K562 (cell line): ENCODE results near the gene HAP1. TPM values are rescaled to one million over a fixed set of nuclear protein-coding genes. Genes with fewer than 3 reads are reported as not detected.

Experiments
- FOXP1 ChIP-seq: sonication (generic); formaldehyde crosslinking; IDR thresholded peaks from 2 replicates; pipeline ENCODE4 v1.8.0; 2022; ENCODE audit warnings: mild to moderate bottlenecking, missing genetic modification reagents
- HLTF ChIP-seq: fragments of 450-650 bp; IDR thresholded peaks from 2 replicates; pipeline ENCODE4 v1.6.1; 2016
- KDM5B ChIP-seq: fragments of 200-600 bp; sonication (generic); IDR thresholded peaks from 2 replicates; pipeline ENCODE4 v1.6.1; 2012; ENCODE audit warnings: low read depth, mild to moderate bottlenecking, moderate library complexity, low read length, control low read depth, inconsistent platforms; ENCODE audit not compliant: insufficient replicate concordance
- POLR2G ChIP-seq: fragments of 200-400 bp; formaldehyde crosslinking; IDR thresholded peaks from 2 replicates; pipeline ENCODE4 v1.6.1; 2017; ENCODE audit warnings: low read depth, mild to moderate bottlenecking, antibody characterized with exemption, low read length, moderate library complexity
- POLR3A ChIP-seq: IDR thresholded peaks from 2 replicates; pipeline ENCODE4 v1.6.1; 2011; ENCODE audit warnings: borderline replicate concordance, mild to moderate bottlenecking, moderate library complexity; ENCODE audit not compliant: insufficient read length, insufficient read depth; ENCODE audit errors: extremely low read depth
- YBX1 ChIP-seq: fragments of 450-650 bp; IDR thresholded peaks from 2 replicates; pipeline ENCODE4 v1.7.1; 2016; ENCODE audit warnings: mild to moderate bottlenecking
- ZNF140 ChIP-seq: fragments of 250-450 bp; sonication (Bioruptor Pico); IDR thresholded peaks from 2 replicates; pipeline ENCODE4 v1.8.0; 2021; ENCODE audit warnings: moderate library complexity, mild to moderate bottlenecking, inconsistent platforms
- ZNF224 ChIP-seq: sonication (generic); formaldehyde crosslinking; IDR thresholded peaks from 2 replicates; pipeline ENCODE4 v1.8.0; 2022; ENCODE audit warnings: mild to moderate bottlenecking, missing genetic modification reagents
- polyA plus RNA-seq, 8 experiments: library from polyadenylated mRNA; depleted of rRNA in 4 of 8; stranded (reverse) in 5 of 8; unstranded in 3 of 8; fragments of >200 nt; fragmentation: Nextera tagmentation in 2 of 8; fragmentation: Illumina TruSeq in 1 of 8; extraction: Ambion mirVana in 2 of 8; extraction: Trizol in 1 of 8; gene quantifications; 2 replicates each; pipeline versions ENCODE4 v1.2.1 to v1.2.3, GENCODE V29; 2011 to 2014; ENCODE audit warnings: inconsistent platforms in 1 of 8, missing spikeins in 1 of 8
- total RNA-seq, 7 experiments: library from RNA; depleted of rRNA in 6 of 7; stranded (reverse); fragments of >200 nt in 6 of 7; fragmentation: Illumina TruSeq in 2 of 7; extraction: Trizol in 2 of 7; gene quantifications; 2 replicates each; pipeline versions ENCODE4 v1.2.1 to v1.2.3, GENCODE V29; 2011 to 2021; ENCODE audit warnings: low replicate concordance in 1 of 7
- TF ChIP-seq, protein P1 (sequence below): fragments of 250-450 bp; sonication (Bioruptor Pico); IDR thresholded peaks from 2 replicates; pipeline ENCODE4 v1.5.0; 2022; ENCODE audit warnings: mild to moderate bottlenecking
- TF ChIP-seq, protein P2 (sequence below): fragments of 450-650 bp; formaldehyde crosslinking; conservative IDR thresholded peaks from 2 replicates; pipeline ENCODE4 v1.4.0; 2022; ENCODE audit warnings: mild to moderate bottlenecking, missing genetic modification characterization

The HAP1 gene
- total and polyA plus RNA-seq, 9 of the 15 experiments (the other 6 are each of a cell fraction or from before 2014, with no cell fraction given) = under 0.01 to 0.09 (median 0.04) TPM; not detected in 6

- TF ChIP-seq, protein P1, sequence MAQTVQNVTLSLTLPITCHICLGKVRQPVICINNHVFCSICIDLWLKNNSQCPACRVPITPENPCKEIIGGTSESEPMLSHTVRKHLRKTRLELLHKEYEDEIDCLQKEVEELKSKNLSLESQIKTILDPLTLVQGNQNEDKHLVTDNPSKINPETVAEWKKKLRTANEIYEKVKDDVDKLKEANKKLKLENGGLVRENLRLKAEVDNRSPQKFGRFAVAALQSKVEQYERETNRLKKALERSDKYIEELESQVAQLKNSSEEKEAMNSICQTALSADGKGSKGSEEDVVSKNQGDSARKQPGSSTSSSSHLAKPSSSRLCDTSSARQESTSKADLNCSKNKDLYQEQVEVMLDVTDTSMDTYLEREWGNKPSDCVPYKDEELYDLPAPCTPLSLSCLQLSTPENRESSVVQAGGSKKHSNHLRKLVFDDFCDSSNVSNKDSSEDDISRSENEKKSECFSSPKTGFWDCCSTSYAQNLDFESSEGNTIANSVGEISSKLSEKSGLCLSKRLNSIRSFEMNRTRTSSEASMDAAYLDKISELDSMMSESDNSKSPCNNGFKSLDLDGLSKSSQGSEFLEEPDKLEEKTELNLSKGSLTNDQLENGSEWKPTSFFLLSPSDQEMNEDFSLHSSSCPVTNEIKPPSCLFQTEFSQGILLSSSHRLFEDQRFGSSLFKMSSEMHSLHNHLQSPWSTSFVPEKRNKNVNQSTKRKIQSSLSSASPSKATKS (CRISPR knock-in tag) = no peak
- TF ChIP-seq FOXP1 (CRISPR knock-in tag) (no peak), YBX1 (no peak), POLR3A (no peak), HLTF (no peak), POLR2G (0 out of 2 replicates have a peak, but pooled peaks have one; percentile 33), ZNF224 (no peak), KDM5B (no peak), ZNF140 (no peak)
- TF ChIP-seq, protein P2, sequence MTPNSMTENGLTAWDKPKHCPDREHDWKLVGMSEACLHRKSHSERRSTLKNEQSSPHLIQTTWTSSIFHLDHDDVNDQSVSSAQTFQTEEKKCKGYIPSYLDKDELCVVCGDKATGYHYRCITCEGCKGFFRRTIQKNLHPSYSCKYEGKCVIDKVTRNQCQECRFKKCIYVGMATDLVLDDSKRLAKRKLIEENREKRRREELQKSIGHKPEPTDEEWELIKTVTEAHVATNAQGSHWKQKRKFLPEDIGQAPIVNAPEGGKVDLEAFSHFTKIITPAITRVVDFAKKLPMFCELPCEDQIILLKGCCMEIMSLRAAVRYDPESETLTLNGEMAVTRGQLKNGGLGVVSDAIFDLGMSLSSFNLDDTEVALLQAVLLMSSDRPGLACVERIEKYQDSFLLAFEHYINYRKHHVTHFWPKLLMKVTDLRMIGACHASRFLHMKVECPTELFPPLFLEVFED = 0 out of 2 replicates have a peak, but pooled peaks have one; percentile 4
Measured at GRCh38 chr17:41690497-41690896, 43.9 kb downstream of the HAP1 start (continued).
